ENCODE results near the gene LYSMD3.

DNA sequence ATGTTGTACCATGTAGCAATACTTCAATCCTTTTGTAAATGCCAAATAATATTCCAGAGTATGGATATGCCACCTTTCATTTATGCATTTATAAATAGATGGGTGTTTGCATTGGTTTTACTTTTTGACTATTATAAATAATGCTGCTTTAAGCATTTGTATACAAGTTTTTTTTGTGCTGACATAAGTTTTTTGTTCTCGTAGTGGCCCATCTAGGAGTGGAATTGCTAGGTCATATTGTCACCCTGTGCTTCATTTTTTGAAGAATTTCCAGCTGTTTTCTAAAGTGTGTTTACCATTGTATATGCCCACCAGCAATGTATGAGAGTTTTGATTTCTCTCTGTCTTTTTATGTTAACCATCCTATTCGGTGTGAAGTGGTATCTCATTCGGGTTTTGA, 36.1 kb upstream of the LYSMD3 start:
- no peak for TF ChIP-seq POLR2A (IDR thresholded peaks at IDR 0.05; ENCODE audit: extremely low read depth, insufficient read length)
- TF ChIP-seq, protein P1, sequence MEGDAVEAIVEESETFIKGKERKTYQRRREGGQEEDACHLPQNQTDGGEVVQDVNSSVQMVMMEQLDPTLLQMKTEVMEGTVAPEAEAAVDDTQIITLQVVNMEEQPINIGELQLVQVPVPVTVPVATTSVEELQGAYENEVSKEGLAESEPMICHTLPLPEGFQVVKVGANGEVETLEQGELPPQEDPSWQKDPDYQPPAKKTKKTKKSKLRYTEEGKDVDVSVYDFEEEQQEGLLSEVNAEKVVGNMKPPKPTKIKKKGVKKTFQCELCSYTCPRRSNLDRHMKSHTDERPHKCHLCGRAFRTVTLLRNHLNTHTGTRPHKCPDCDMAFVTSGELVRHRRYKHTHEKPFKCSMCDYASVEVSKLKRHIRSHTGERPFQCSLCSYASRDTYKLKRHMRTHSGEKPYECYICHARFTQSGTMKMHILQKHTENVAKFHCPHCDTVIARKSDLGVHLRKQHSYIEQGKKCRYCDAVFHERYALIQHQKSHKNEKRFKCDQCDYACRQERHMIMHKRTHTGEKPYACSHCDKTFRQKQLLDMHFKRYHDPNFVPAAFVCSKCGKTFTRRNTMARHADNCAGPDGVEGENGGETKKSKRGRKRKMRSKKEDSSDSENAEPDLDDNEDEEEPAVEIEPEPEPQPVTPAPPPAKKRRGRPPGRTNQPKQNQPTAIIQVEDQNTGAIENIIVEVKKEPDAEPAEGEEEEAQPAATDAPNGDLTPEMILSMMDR (IDR thresholded peaks at IDR 0.05; ENCODE audit: low read depth, low read length): no peak
- TF ChIP-seq, protein P2, sequence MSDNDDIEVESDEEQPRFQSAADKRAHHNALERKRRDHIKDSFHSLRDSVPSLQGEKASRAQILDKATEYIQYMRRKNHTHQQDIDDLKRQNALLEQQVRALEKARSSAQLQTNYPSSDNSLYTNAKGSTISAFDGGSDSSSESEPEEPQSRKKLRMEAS (IDR thresholded peaks at IDR 0.05; ENCODE audit: low read depth, low read length): no peak
